ENCODE results near the gene PRCC. TPM values are rescaled to one million over a fixed set of nuclear protein-coding genes. Genes with fewer than 3 reads are reported as not detected.
A peak's percentile ranks its signal among the peaks of the same experiment; 100 is the strongest.
"Not testable (repeated sequence)": the region's sequence is repeated elsewhere in the genome, so short reads cannot be mapped to it uniquely, and the experiment has no call there.

Gene PRCC
- total RNA-seq, 1 donor from 2014 or later, result 79.1 TPM

DNA sequence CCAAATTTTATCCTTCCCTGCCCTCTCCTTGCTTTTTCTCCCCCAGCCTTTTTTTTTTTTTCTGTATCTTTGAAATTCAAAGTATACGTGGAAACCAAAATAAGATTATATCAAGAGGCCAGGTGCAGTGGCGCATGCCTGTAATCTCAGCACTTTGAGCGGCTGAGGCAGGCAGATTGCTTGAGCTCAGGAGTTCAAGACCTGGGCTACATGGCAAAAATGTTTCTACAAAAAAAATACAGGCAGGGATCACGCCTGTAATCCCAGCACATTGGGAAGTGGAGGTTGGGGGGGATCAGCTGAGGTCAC is 6.6 kb upstream of the PRCC start:
- Mint-ChIP-seq H3K9me3 (no peaks in the 10 kb centered on the region), H3K27ac (peak overlapping the region; percentile 92), H3K4me1 (ENCODE audit: unreplicated experiment) (peaks cover 11% of the 10 kb centered on the region), H3K36me3 (no peaks in the 10 kb centered on the region), H3K27me3 (no peaks in the 10 kb centered on the region), H3K4me3 (no peak overlapping the region)
- TF ChIP-seq, protein P1, sequence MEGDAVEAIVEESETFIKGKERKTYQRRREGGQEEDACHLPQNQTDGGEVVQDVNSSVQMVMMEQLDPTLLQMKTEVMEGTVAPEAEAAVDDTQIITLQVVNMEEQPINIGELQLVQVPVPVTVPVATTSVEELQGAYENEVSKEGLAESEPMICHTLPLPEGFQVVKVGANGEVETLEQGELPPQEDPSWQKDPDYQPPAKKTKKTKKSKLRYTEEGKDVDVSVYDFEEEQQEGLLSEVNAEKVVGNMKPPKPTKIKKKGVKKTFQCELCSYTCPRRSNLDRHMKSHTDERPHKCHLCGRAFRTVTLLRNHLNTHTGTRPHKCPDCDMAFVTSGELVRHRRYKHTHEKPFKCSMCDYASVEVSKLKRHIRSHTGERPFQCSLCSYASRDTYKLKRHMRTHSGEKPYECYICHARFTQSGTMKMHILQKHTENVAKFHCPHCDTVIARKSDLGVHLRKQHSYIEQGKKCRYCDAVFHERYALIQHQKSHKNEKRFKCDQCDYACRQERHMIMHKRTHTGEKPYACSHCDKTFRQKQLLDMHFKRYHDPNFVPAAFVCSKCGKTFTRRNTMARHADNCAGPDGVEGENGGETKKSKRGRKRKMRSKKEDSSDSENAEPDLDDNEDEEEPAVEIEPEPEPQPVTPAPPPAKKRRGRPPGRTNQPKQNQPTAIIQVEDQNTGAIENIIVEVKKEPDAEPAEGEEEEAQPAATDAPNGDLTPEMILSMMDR (conservative IDR thresholded peaks at IDR 0.05), result no peak
- DNase-seq (ENCODE audit: extremely low spot score, unreplicated experiment), result no peak

DNA sequence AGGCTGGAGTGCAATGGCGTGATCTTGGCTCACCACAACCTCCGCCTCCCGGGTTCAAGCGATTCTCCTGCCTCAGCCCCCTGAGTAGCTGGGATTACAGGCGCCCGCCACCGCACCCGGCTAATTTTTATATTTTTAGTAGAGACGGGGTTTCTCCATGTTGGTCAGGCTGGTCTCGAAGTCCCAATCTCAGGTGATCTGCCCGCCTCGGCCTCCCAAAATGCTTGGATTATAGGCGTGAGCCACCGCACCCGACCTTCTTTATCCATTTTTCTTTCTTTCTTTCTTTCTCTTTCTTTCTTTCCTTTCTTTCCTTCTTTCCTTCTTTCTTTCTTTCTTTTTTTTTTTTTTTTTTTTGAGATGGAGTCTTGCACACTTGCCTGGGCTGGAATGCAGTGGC is 2.2 kb upstream of the PRCC start:
- not testable (repeated sequence) for H3K27me3 Mint-ChIP-seq; H3K4me3 Mint-ChIP-seq; DNase-seq (ENCODE audit: extremely low spot score, unreplicated experiment); H3K36me3 Mint-ChIP-seq; H3K27ac Mint-ChIP-seq; H3K9me3 Mint-ChIP-seq
- H3K4me1 Mint-ChIP-seq (ENCODE audit: unreplicated experiment), result peaks cover 26% of the 10 kb centered on the region

DNA sequence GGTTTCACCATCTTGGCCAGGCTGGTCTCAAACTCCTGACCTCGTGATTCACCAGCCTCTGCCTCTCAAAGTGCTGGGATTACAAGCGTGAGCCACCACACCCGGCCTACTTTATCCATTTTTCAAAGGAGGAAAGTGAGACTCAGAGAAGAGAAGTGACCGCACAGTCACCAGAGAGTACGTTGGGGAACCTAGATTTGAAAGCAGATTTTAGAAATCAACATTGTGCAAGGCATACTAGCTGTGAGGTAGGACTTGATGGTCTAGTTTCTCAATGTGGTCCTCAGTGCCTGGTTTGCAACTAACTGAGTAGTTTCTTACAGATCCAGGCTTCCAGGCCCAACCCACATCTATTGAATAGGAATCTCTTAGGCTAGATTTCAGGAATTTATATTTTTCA is 1.7 kb upstream of the PRCC start:
- H3K36me3 Mint-ChIP-seq, result peaks cover 10% of the 10 kb centered on the region

DNA sequence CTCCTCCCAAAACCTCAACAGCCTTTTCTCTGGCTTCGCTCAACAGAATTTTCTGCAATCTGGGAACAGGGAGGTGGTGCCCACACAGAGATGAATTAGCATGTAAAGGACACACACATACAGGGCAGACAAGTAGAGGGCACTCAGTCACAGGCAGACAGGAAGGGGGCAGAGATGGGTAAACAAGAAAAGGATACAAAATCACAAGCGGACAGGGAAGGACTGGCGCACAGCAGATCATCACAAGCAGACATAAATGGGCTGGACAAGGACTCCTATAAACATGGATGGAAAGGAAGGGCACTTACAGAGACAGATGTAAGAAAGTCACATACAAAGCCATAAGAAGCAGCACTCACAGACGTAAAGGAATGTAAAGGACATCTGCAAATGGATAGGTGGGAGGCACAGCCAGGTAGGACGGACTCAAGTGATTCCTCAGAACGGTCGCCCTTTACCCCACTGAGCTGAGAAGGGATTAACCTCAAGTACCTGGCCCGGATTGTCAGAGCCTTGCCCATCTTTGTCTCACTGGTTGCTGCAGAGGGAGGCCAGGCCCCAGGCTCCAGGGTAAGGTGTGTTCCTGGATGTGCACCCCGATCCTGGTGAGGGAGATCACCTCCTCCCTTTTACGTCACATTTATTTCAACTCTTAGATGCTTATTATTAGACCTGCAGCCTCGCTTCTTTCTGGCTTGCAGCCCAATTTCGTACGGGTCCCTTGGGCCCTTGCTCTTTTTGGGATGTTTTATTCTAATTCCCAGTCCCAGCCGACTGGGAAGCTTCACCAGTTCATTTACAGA is 836 bp upstream of the PRCC start:
- H3K9me3 Mint-ChIP-seq, result no peaks in the 10 kb centered on the region
- H3K36me3 Mint-ChIP-seq, result peaks cover 18% of the 10 kb centered on the region
- TF ChIP-seq, protein P1 (conservative IDR thresholded peaks at IDR 0.05), result no peak
- peaks cover 30% of the 10 kb centered on the region for H3K4me1 Mint-ChIP-seq (ENCODE audit: unreplicated experiment)
- H3K27ac Mint-ChIP-seq, result no peak overlapping the region
- no peak overlapping the region for H3K4me3 Mint-ChIP-seq
- DNase-seq (ENCODE audit: extremely low spot score, unreplicated experiment), result no peak
- H3K27me3 Mint-ChIP-seq, result no peaks in the 10 kb centered on the region

More for the DNA sequence above, 1.7 kb upstream of the PRCC start:
- H3K4me1 Mint-ChIP-seq (ENCODE audit: unreplicated experiment), result peaks cover 23% of the 10 kb centered on the region
- no peak for DNase-seq (ENCODE audit: extremely low spot score, unreplicated experiment)
- TF ChIP-seq, protein P1 (conservative IDR thresholded peaks at IDR 0.05), result no peak
- no peak overlapping the region for H3K4me3 Mint-ChIP-seq
- no peaks in the 10 kb centered on the region for H3K9me3 Mint-ChIP-seq
- H3K27ac Mint-ChIP-seq, result no peak overlapping the region
- H3K27me3 Mint-ChIP-seq, result no peaks in the 10 kb centered on the region

DNA sequence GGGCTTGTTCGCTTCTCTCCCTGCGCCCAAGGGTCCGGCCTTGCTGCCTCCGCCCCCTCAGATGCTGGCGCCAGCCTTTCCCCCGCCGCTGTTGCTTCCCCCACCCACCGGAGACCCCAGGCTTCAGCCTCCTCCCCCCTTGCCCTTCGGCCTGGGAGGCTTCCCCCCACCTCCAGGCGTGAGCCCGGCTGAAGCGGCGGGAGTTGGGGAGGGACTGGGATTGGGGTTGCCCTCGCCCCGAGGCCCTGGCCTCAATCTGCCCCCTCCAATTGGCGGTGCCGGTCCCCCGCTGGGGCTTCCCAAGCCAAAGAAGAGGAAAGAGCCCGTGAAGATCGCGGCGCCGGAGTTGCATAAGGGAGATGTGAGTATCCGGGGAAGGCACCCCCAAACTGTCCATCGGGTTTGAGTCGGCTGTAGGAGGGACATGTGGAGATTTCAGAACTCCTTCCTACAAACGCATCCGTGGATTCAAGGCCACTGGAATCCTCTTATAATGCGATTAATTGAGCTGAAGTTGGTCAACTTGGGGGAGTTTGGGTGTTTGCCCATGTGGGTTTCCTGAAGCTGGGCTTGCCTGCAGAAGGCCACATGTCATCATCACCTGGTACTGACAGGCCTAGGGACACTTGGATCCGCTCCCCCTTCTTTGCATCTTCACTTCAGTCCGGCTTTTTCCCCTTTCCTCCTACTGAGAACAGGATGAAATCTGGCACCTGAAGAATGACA is 707 bp downstream of the PRCC start:
- Mint-ChIP-seq H3K36me3 (peaks cover 18% of the 10 kb centered on the region), H3K27ac (no peak overlapping the region), H3K9me3 (no peaks in the 10 kb centered on the region), H3K4me1 (ENCODE audit: unreplicated experiment) (peaks cover 41% of the 10 kb centered on the region), H3K27me3 (no peaks in the 10 kb centered on the region), H3K4me3 (no peak overlapping the region)
- TF ChIP-seq, protein P1 (conservative IDR thresholded peaks at IDR 0.05), result no peak
- no peak for DNase-seq (ENCODE audit: extremely low spot score, unreplicated experiment)

DNA sequence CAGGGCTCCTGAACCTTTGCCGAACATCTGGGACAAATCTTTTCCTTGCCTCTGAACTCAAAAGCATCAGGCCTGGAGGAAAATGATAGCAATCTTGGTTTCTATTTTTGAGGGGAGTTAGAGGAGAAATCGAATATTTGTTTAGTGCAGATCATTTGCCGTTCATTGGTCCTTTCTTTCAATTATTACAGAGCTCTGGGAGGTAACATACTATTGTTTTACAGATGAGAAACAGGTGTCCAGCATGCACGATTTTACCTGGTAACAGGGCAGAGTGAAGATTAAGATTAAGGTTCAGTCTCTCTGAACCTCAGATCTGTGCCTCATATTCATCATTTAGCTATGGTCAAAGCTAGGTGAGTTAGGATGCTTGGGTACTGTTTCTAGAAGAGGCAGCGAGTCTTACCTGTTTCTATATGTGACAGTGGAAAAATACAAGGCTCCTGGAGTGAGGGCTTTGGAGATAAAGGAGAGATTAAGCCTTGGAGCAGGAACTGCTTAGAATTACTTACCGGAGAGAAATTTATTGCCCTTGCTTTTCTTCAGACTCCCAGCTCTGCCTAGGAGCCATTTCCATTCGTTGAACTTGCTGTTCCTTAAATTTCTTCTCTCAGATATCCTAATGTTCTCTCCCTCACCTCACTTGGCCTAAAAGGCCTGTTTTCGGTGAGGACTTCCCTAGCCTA is 1.4 kb downstream of the PRCC start:
- H3K27ac Mint-ChIP-seq, result no peak overlapping the region
- peaks cover 48% of the 10 kb centered on the region for H3K4me1 Mint-ChIP-seq (ENCODE audit: unreplicated experiment)
- H3K27me3 Mint-ChIP-seq, result no peaks in the 10 kb centered on the region
- no peak overlapping the region for H3K4me3 Mint-ChIP-seq
- DNase-seq (ENCODE audit: extremely low spot score, unreplicated experiment), result no peak
- TF ChIP-seq, protein P1 (conservative IDR thresholded peaks at IDR 0.05), result no peak
- peaks cover 2% of the 10 kb centered on the region for H3K9me3 Mint-ChIP-seq
- peaks cover 24% of the 10 kb centered on the region for H3K36me3 Mint-ChIP-seq

All from type B pancreatic cell (in vitro differentiated cells).